C4-2B (cell line): ENCODE data around the gene GPR143.

Source experiments
- CTCF ChIP-seq: fragments of 450-650 bp; conservative IDR thresholded peaks from 2 replicates; pipeline ENCODE4 v1.5.1; 2017; ENCODE audit warnings: mild to moderate bottlenecking
- ZFX ChIP-seq: fragments of 450-650 bp; IDR thresholded peaks from 2 replicates; pipeline ENCODE4 v1.6.1; 2017

GRCh38 chrX:9784332-9784731 is 18.7 kb upstream of the GPR143 start:
- no peak for TF ChIP-seq CTCF
- TF ChIP-seq ZFX, result no peak
